Esophagus squamous epithelium (tissue), 5 donors: Measurements from ENCODE around the gene IQSEC3. TPM values are rescaled to one million over a fixed set of nuclear protein-coding genes. Genes with fewer than 3 reads are reported as not detected.
"Not testable (repeated sequence)": the region's sequence is repeated elsewhere in the genome, so short reads cannot be mapped to it uniquely, and the experiment has no call there.

Experiments used
- DNase-seq: peaks from one replicate; lab custom pipeline; 2025; lab: John Stamatoyannopoulos, UW
- H3K27ac ChIP-seq, 4 donors: fragments of 200-600 bp; sonication (generic); one replicate each; pipeline ENCODE4 v1.5.1; 2016 to 2019; ENCODE audit warnings: mild to moderate bottlenecking in 1 of 4
- H3K27me3 ChIP-seq, 4 donors: fragments of 200-600 bp; sonication (generic); 1 replicate in 3 of 4; 2 replicates in 1 of 4; pipeline versions ENCODE4 v1.5.1 to v1.6.0; 2017 to 2021; ENCODE audit warnings: antibody characterized with exemption in 1 of 4
- H3K36me3 ChIP-seq, 3 donors: fragments of 200-600 bp; sonication (generic); one replicate each; pipeline ENCODE4 v1.5.1; 2016 to 2019
- H3K4me1 ChIP-seq, 3 donors: fragments of 200-600 bp; sonication (generic); one replicate each; pipeline ENCODE4 v1.5.1; 2017 to 2019
- H3K4me3 ChIP-seq, 4 donors: fragments of 200-600 bp; sonication (generic); 1 replicate in 3 of 4; 2 replicates in 1 of 4; pipeline ENCODE4 v1.5.1; 2016 to 2019; ENCODE audit warnings: mild to moderate bottlenecking in 2 of 4, moderate library complexity in 1 of 4
- H3K9me3 ChIP-seq, 3 donors: fragments of 200-600 bp; sonication (generic); one replicate each; pipeline ENCODE4 v1.5.1; 2016 to 2019
- POLR2A ChIP-seq, 4 donors: fragments of 450-650 bp; IDR thresholded peaks; one replicate each; pipeline ENCODE4 v1.6.1; 2017; ENCODE audit warnings: antibody characterized with exemption in 4 of 4, mild to moderate bottlenecking in 4 of 4, moderate library complexity in 3 of 4
- WGBS, 2 donors: methylation state at CpG; one replicate each; pipeline ENCODE4 v1.1.5; 2018; 5-methylcytosine and 5-hydroxymethylcytosine counted together
- intact Hi-C: fragments of 100-400 bp; cut with DNase I; formaldehyde crosslinking; loops from one replicate; pipeline ENCODE4 v1.15.0; 2022
- total RNA-seq, 4 donors: library from RNA; depleted of rRNA; stranded (reverse); fragments of >200 nt; gene quantifications; one replicate each; pipeline ENCODE4 v1.1.0, GENCODE V29; 2016
- TF ChIP-seq, protein P1 (sequence below), 6 experiments: fragments of 450-650 bp in 4 of 6; fragments of 200-600 bp in 2 of 6; sonication (generic) in 2 of 6; IDR thresholded peaks; one replicate each; pipeline ENCODE4 v1.5.1; 2016 to 2019; ENCODE audit warnings: antibody characterized with exemption in 6 of 6, mild to moderate bottlenecking in 4 of 6, moderate library complexity in 4 of 6
- donor health status: DM: yes; HTN: yes; CAD: no.

The IQSEC3 gene
- total RNA-seq, 4 donors from 2014 or later, result 0.04 to 0.95 (median 0.08) TPM; not detected in 1

GRCh38 chr12:49149-49548 is 17.4 kb upstream of the IQSEC3 start:
- H3K27ac ChIP-seq, H3K36me3 ChIP-seq, H3K4me3 ChIP-seq, intact Hi-C loops, H3K9me3 ChIP-seq, H3K4me1 ChIP-seq, DNase-seq: not testable (repeated sequence)
- 63 to 74% methylated on average over 5 of the region's 5 CpGs for WGBS, 2 donors
- peaks cover 0 to 53% (median 0%) of the 10 kb centered on the region in 4 donors for H3K27me3 ChIP-seq

GRCh38 chr12:51087-51486 is 15.5 kb upstream of the IQSEC3 start:
- DNase-seq, H3K36me3 ChIP-seq, H3K9me3 ChIP-seq, intact Hi-C loops, H3K4me1 ChIP-seq, H3K27ac ChIP-seq, H3K4me3 ChIP-seq: not testable (repeated sequence)
- WGBS, 2 donors, result 49 to 54% methylated on average over 4 to 5 of the region's 5 CpGs
- peaks cover 0 to 59% (median 1%) of the 10 kb centered on the region in 4 donors for H3K27me3 ChIP-seq

- not testable (repeated sequence) for H3K9me3 ChIP-seq
Observed at GRCh38 chr12:51962-52361, 14.6 kb upstream of the IQSEC3 start.

GRCh38 chr12:52902-53734 is 13.4 kb upstream of the IQSEC3 start:
- WGBS, 2 donors, result 36 to 47% methylated on average over 3 to 4 of the region's 4 CpGs
- intact Hi-C loops, result not testable (repeated sequence)

More at GRCh38 chr12:51962-52361, 14.6 kb upstream of the IQSEC3 start:
- intact Hi-C loops, H3K4me3 ChIP-seq, H3K4me1 ChIP-seq, H3K27ac ChIP-seq, DNase-seq, H3K36me3 ChIP-seq: not testable (repeated sequence)
- 58 to 72% methylated on average over 6 of the region's 6 CpGs for WGBS, 2 donors
- peaks cover 0 to 63% (median 1%) of the 10 kb centered on the region in 4 donors for H3K27me3 ChIP-seq

DNA sequence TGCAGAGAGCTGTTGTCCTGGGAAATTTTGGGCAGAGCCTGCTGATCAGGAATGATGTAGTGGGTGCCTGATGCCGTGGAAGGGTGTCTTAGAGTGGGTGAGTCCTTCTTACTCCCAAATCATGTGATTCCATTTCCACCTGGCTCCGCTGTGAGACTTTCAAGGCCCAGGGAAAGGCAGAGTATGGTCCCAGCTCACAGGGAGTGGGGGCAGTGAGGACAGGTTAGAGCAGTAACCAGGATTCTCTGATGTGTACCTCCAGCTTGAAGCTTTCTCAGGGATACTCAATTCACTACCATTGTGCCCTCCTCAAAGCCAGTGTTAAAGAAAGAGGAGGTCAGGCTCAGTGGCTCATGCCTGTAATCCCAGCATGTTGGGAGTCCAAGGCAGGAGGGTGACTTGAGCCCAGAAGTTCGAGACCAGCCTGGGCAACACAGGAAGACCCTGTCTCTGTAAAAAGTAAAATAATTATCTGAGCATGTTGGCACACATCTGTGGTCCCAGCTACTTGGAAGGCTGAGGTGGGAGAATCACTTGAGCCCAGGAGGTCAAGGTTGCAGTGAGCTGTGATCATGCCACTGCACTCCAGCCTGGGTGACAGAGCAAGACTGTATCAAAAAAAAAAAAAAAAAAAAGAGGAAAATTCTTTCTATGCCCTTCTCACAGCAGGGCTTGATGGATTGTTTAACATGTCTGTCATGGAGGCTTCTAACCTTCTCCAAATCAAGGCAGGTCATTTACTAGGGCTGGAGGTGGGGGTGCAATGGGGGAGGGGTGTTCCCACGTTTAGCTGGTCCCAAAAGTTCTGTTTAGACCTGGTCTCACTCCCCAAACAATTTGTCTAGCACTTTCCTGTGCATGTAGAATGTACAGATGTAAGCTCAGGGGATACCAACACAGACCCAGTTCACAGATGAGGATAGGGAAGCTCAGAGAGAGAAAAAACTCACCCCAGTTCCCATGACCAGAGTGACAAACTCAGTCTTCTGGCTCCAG is 12.5 kb upstream of the IQSEC3 start:
- no peak for DNase-seq
- peaks cover 0 to 7% (median 4%) of the 10 kb centered on the region in 3 donors for H3K9me3 ChIP-seq
- TF ChIP-seq POLR2A (IDR thresholded peaks at IDR 0.05), result no peak
- TF ChIP-seq, protein P1, sequence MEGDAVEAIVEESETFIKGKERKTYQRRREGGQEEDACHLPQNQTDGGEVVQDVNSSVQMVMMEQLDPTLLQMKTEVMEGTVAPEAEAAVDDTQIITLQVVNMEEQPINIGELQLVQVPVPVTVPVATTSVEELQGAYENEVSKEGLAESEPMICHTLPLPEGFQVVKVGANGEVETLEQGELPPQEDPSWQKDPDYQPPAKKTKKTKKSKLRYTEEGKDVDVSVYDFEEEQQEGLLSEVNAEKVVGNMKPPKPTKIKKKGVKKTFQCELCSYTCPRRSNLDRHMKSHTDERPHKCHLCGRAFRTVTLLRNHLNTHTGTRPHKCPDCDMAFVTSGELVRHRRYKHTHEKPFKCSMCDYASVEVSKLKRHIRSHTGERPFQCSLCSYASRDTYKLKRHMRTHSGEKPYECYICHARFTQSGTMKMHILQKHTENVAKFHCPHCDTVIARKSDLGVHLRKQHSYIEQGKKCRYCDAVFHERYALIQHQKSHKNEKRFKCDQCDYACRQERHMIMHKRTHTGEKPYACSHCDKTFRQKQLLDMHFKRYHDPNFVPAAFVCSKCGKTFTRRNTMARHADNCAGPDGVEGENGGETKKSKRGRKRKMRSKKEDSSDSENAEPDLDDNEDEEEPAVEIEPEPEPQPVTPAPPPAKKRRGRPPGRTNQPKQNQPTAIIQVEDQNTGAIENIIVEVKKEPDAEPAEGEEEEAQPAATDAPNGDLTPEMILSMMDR (IDR thresholded peaks at IDR 0.05), result no peak
- no peaks in the 10 kb centered on the region for H3K4me1 ChIP-seq
- no peak overlapping the region for H3K4me3 ChIP-seq
- no peaks in the 10 kb centered on the region for H3K36me3 ChIP-seq
- H3K27me3 ChIP-seq, result peaks cover 0 to 77% (median 1%) of the 10 kb centered on the region in 4 donors
- 25 to 28% methylated on average over 4 of the region's 4 CpGs for WGBS, 2 donors
- intact Hi-C loops, result no loop called here
- H3K27ac ChIP-seq, result no peak overlapping the region

More at GRCh38 chr12:52902-53734, 13.4 kb upstream of the IQSEC3 start:
- not testable (repeated sequence) for H3K9me3 ChIP-seq, H3K4me1 ChIP-seq, H3K36me3 ChIP-seq, DNase-seq, H3K4me3 ChIP-seq, H3K27ac ChIP-seq
- H3K27me3 ChIP-seq, result peaks cover 0 to 70% (median 1%) of the 10 kb centered on the region in 4 donors

DNA sequence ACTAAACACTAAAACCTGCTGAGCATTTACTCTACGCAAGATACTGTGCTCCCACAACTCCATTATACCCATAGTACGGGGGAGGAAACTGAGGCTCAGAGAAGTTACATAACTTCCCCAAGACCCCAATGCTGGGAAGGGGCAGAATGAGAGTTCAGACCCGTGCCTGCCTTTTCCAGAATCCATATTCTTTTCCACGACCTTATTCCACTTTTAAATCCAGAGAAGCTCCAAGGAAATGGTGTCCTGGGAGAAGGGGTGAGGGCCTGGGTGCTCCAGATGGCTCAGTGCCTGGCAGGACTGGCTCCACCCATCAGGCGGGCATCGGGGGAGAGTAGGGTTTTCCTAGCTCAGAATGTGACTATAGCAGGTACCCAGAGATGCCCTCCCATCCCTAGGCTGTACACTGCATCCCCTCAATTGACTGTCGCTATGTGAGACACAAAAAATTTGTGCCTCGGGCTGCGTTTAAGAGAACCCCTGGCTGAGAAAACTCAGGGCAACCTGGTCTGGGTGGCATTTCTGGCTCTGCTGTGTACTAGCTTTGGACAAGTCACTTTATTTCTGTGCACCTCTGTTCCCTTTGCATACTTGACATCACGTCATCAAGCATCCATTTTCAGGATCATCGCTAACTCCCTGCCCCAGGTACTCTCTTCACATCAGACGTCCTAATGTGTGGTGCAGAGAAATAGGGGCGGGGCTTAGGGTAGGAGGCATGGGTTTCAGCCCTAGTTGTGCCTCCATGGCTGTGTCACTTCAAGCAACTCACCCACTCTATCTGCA is 11.6 kb upstream of the IQSEC3 start:
- Histone ChIP-seq H3K27ac (no peak overlapping the region), H3K4me3 (no peak overlapping the region), H3K27me3 (peaks cover 0 to 68% (median 1%) of the 10 kb centered on the region in 4 donors), H3K4me1 (no peaks in the 10 kb centered on the region), H3K9me3 (peaks cover 0 to 7% (median 4%) of the 10 kb centered on the region in 3 donors), H3K36me3 (no peaks in the 10 kb centered on the region)
- no peak for DNase-seq
- intact Hi-C loops, result no loop called here
- TF ChIP-seq POLR2A (IDR thresholded peaks at IDR 0.05), result no peak
- TF ChIP-seq, protein P1 (IDR thresholded peaks at IDR 0.05), result no peak
- WGBS, 2 donors, result 59 to 61% methylated on average over 13 of the region's 13 CpGs
